Mononuclear cell (primary cell): ENCODE data around the gene AGAP9. TPM values are rescaled to one million over a fixed set of nuclear protein-coding genes. Genes with fewer than 3 reads are reported as not detected.
"Not testable (repeated sequence)": the region's sequence is repeated elsewhere in the genome, so short reads cannot be mapped to it uniquely, and the experiment has no call there.

Experiments
- H3K27me3 ChIP-seq: 2 replicates; pipeline ENCODE4 v1.6.0; 2011; ENCODE audit warnings: low read length, control low read depth; ENCODE audit not compliant: insufficient read depth
- H3K4me1 ChIP-seq: 2 replicates; pipeline ENCODE4 v1.5.1; 2011; ENCODE audit warnings: mild to moderate bottlenecking, low read length, control low read depth; ENCODE audit not compliant: insufficient read depth
- H3K4me3 ChIP-seq: 2 replicates; pipeline ENCODE4 v1.5.1; 2011; ENCODE audit warnings: mild to moderate bottlenecking, low read length, moderate library complexity
- H3K9me3 ChIP-seq: 2 replicates; pipeline ENCODE4 v1.5.1; 2011; ENCODE audit warnings: low read depth, mild to moderate bottlenecking, control low read depth, low read length
- total RNA-seq: library from RNA; depleted of rRNA; stranded (reverse); fragments of >200 nt; gene quantifications from one replicate; pipeline ENCODE4 v1.2.3, GENCODE V29; 2012

Gene AGAP9
- 10.6 TPM for total RNA-seq

- not testable (repeated sequence) for H3K4me1 ChIP-seq, H3K4me3 ChIP-seq, H3K27me3 ChIP-seq, H3K9me3 ChIP-seq
Observed at GRCh38 chr10:47523475-47523874, at the start of gene AGAP9. TSS of gene AGAP9 (minus strand) at chr10:47523638. CDS start at chr10:47523526, 112 bp downstream.

GRCh38 chr10:47571138-47571912 is 47.9 kb upstream of the AGAP9 start:
- H3K4me1 ChIP-seq, H3K27me3 ChIP-seq, H3K9me3 ChIP-seq, H3K4me3 ChIP-seq: not testable (repeated sequence)

- H3K27me3 ChIP-seq, H3K9me3 ChIP-seq: not testable (repeated sequence)
Observed at GRCh38 chr10:47566757-47567156, 43.3 kb upstream of the AGAP9 start.

GRCh38 chr10:47566108-47566699 is 42.8 kb upstream of the AGAP9 start:
- not testable (repeated sequence) for H3K4me3 ChIP-seq, H3K9me3 ChIP-seq, H3K4me1 ChIP-seq, H3K27me3 ChIP-seq

More at GRCh38 chr10:47566757-47567156, 43.3 kb upstream of the AGAP9 start:
- H3K4me1 ChIP-seq, H3K4me3 ChIP-seq: not testable (repeated sequence)

- not testable (repeated sequence) for H3K9me3 ChIP-seq, H3K4me3 ChIP-seq, H3K4me1 ChIP-seq, H3K27me3 ChIP-seq
Observed at GRCh38 chr10:47565517-47565920, 42.1 kb upstream of the AGAP9 start.

- not testable (repeated sequence) for H3K9me3 ChIP-seq, H3K27me3 ChIP-seq, H3K4me3 ChIP-seq, H3K4me1 ChIP-seq
Observed at GRCh38 chr10:47564953-47565352, 41.5 kb upstream of the AGAP9 start.

- H3K4me3 ChIP-seq, H3K27me3 ChIP-seq, H3K4me1 ChIP-seq, H3K9me3 ChIP-seq: not testable (repeated sequence)
Observed at GRCh38 chr10:47564318-47564717, 40.9 kb upstream of the AGAP9 start.

GRCh38 chr10:47560452-47560851 is 37.0 kb upstream of the AGAP9 start:
- not testable (repeated sequence) for H3K27me3 ChIP-seq, H3K4me1 ChIP-seq, H3K9me3 ChIP-seq, H3K4me3 ChIP-seq

- not testable (repeated sequence) for H3K4me1 ChIP-seq, H3K27me3 ChIP-seq, H3K4me3 ChIP-seq
Observed at GRCh38 chr10:47559718-47560308, 36.4 kb upstream of the AGAP9 start.

GRCh38 chr10:47558109-47558508 is 34.7 kb upstream of the AGAP9 start:
- not testable (repeated sequence) for H3K4me1 ChIP-seq, H3K27me3 ChIP-seq, H3K4me3 ChIP-seq, H3K9me3 ChIP-seq

More at GRCh38 chr10:47559718-47560308, 36.4 kb upstream of the AGAP9 start:
- H3K9me3 ChIP-seq = not testable (repeated sequence)

GRCh38 chr10:47557616-47558015 is 34.2 kb upstream of the AGAP9 start:
- not testable (repeated sequence) for H3K4me3 ChIP-seq, H3K4me1 ChIP-seq, H3K27me3 ChIP-seq, H3K9me3 ChIP-seq

- H3K9me3 ChIP-seq, H3K4me1 ChIP-seq, H3K27me3 ChIP-seq, H3K4me3 ChIP-seq: not testable (repeated sequence)
Observed at GRCh38 chr10:47555334-47555733, 31.9 kb upstream of the AGAP9 start.

GRCh38 chr10:47554552-47554951 is 31.1 kb upstream of the AGAP9 start:
- H3K4me1 ChIP-seq, H3K27me3 ChIP-seq, H3K9me3 ChIP-seq: not testable (repeated sequence)

GRCh38 chr10:47553860-47554247 is 30.4 kb upstream of the AGAP9 start:
- H3K4me3 ChIP-seq = peak overlapping the region; percentile 59
- not testable (repeated sequence) for H3K9me3 ChIP-seq, H3K4me1 ChIP-seq, H3K27me3 ChIP-seq

More at GRCh38 chr10:47554552-47554951, 31.1 kb upstream of the AGAP9 start:
- H3K4me3 ChIP-seq = not testable (repeated sequence)

- not testable (repeated sequence) for H3K27me3 ChIP-seq, H3K4me1 ChIP-seq, H3K9me3 ChIP-seq
- peak overlapping the region; percentile 59 for H3K4me3 ChIP-seq
Observed at GRCh38 chr10:47553214-47553859, 29.9 kb upstream of the AGAP9 start.
